Gastrocnemius medialis (tissue), 4 donors: ENCODE data around the gene DFFA. TPM values are rescaled to one million over a fixed set of nuclear protein-coding genes. Genes with fewer than 3 reads are reported as not detected.

Source experiments
- ATAC-seq, 2 donors: fragments of 150-250 bp; one replicate each; pipeline ENCODE4 v1.9.1; 2016
- DNase-seq, 2 donors: peaks; one replicate each; pipeline ENCODE4 v3.0.0-alpha.2; 2019
- H3K27ac ChIP-seq, 4 donors: fragments of 200-600 bp; sonication (generic); 1 replicate in 1 of 4; 2 replicates in 3 of 4; pipeline ENCODE4 v1.5.1; 2016 to 2018; ENCODE audit warnings: mild to moderate bottlenecking in 2 of 4, moderate library complexity in 1 of 4
- H3K27me3 ChIP-seq, 3 donors: fragments of 200-600 bp; sonication (generic) in 2 of 3; 1 replicate in 1 of 3; 2 replicates in 2 of 3; pipeline versions ENCODE4 v1.5.1 to v1.6.0; 2016 to 2019; ENCODE audit warnings: mild to moderate bottlenecking in 1 of 3, moderate library complexity in 1 of 3
- H3K36me3 ChIP-seq, 2 donors: fragments of 200-600 bp; sonication (generic) in 1 of 2; one replicate each; pipeline ENCODE4 v1.5.1; 2017 to 2018
- H3K4me1 ChIP-seq, 2 donors: fragments of 200-600 bp; sonication (generic) in 1 of 2; one replicate each; pipeline ENCODE4 v1.5.1; 2016 to 2017; ENCODE audit warnings: mild to moderate bottlenecking in 2 of 2
- H3K4me3 ChIP-seq, 4 donors: fragments of 200-600 bp; sonication (generic) in 3 of 4; 1 replicate in 1 of 4; 2 replicates in 3 of 4; pipeline ENCODE4 v1.5.1; 2016 to 2019; ENCODE audit warnings: mild to moderate bottlenecking in 2 of 4
- H3K9me3 ChIP-seq, 3 donors: fragments of 200-600 bp; sonication (generic) in 2 of 3; 1 replicate in 1 of 3; 2 replicates in 2 of 3; pipeline ENCODE4 v1.5.1; 2016 to 2019
- CTCF ChIP-seq, 5 experiments: fragments of 450-650 bp in 3 of 5; fragments of 200-600 bp in 2 of 5; sonication (generic) in 2 of 5; IDR thresholded peaks in 4 of 5; conservative IDR thresholded peaks in 1 of 5; 1 replicate in 4 of 5; 2 replicates in 1 of 5; pipeline ENCODE4 v1.5.1; 2016 to 2019; ENCODE audit warnings: antibody characterized with exemption in 5 of 5, mild to moderate bottlenecking in 3 of 5, moderate library complexity in 3 of 5
- POLR2A ChIP-seq, 2 donors: fragments of 450-650 bp; IDR thresholded peaks; one replicate each; pipeline ENCODE4 v1.6.1; 2017; ENCODE audit warnings: antibody characterized with exemption in 2 of 2, mild to moderate bottlenecking in 2 of 2, moderate library complexity in 2 of 2
- in situ Hi-C, 4 donors: fragments of 200-750 bp; cut with MboI; loops; one replicate each; pipeline versions ENCODE4 v1.15.0 to v1.8.0; 2017; ENCODE audit warnings: low sequenced_read_pairs in 4 of 4
- intact Hi-C: fragments of 100-400 bp; cut with DNase I; formaldehyde crosslinking; loops from one replicate; pipeline ENCODE4 v1.15.1; 2023; ENCODE audit warnings: low total_unique reads
- total RNA-seq, 4 donors: library from RNA; depleted of rRNA; stranded (reverse); fragments of >200 nt; gene quantifications; one replicate each; pipeline versions ENCODE4 v1.1.0 to v1.2.3, GENCODE V29; 2016

DFFA gene
- total RNA-seq, 4 donors from 2014 or later: 13.8 to 15.6 (median 14.5) TPM

DNA sequence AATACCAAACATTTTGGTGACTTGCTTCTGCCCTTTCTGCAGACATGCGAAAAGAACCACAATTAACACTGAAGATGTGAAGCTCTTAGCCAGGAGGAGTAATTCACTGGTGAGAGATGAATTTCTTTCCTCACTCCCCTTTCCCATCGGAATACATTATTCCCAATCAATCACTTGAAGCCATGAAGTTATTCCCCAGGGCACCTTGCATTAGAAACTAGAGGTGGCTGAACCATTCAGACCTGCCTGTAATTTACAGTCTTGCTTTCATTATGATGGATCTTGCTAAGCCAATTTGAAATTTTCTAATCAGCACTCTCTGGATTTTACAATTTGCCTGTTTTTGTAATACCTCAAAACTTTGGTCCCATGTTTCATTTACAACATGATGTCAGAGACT, 32.0 kb downstream of the DFFA start:
- intact Hi-C loops (no loop called here), in situ Hi-C loops (loop anchor here in 1 of 4 donors (25.0 kb wide), 1 partner anchor 803 kb away; no protein-coding TSS in a partner anchor)
- Histone ChIP-seq H3K36me3 (no peaks in the 10 kb centered on the region), H3K27ac (no peak overlapping the region), H3K4me1 (no peaks in the 10 kb centered on the region), H3K9me3 (no peaks in the 10 kb centered on the region), H3K27me3 (no peaks in the 10 kb centered on the region), H3K4me3 (no peak overlapping the region)
- DNase-seq (no peak), ATAC-seq (no peak)
- no peak for TF ChIP-seq POLR2A (IDR thresholded peaks at IDR 0.05)
- no peak for TF ChIP-seq CTCF (IDR thresholded peaks at IDR 0.05 in 4 of 5, conservative IDR thresholded peaks at IDR 0.05 in 1 of 5)

GRCh38 chr1:10438677-10439163, 33.6 kb downstream of the DFFA start:
- intact Hi-C loops (no loop called here), in situ Hi-C loops (loop anchor here in 1 of 4 donors (25.0 kb wide), 1 partner anchor 801 kb away; no protein-coding TSS in a partner anchor)
- no peaks in the 10 kb centered on the region for H3K4me1 ChIP-seq
- no peaks in the 10 kb centered on the region for H3K27me3 ChIP-seq
- no peaks in the 10 kb centered on the region for H3K36me3 ChIP-seq
- ATAC-seq (no peak), DNase-seq (no peak)
- H3K9me3 ChIP-seq: no peaks in the 10 kb centered on the region
- TF ChIP-seq POLR2A (IDR thresholded peaks at IDR 0.05): no peak
- no peak for TF ChIP-seq CTCF (IDR thresholded peaks at IDR 0.05 in 4 of 5, conservative IDR thresholded peaks at IDR 0.05 in 1 of 5)
- H3K27ac ChIP-seq: no peak overlapping the region
- no peak overlapping the region for H3K4me3 ChIP-seq

- no peak overlapping the region for H3K27ac ChIP-seq
- intact Hi-C loops: no loop called here
- no peak overlapping the region for H3K4me3 ChIP-seq
- in situ Hi-C loops: loop anchor here in 1 of 4 donors (25.0 kb wide), 1 partner anchor 800 kb away; no protein-coding TSS in a partner anchor
- TF ChIP-seq POLR2A (IDR thresholded peaks at IDR 0.05) (no peak), CTCF (IDR thresholded peaks at IDR 0.05 in 4 of 5, conservative IDR thresholded peaks at IDR 0.05 in 1 of 5) (no peak)
- no peaks in the 10 kb centered on the region for H3K36me3 ChIP-seq
- no peaks in the 10 kb centered on the region for H3K27me3 ChIP-seq
- no peaks in the 10 kb centered on the region for H3K4me1 ChIP-seq
- H3K9me3 ChIP-seq: no peaks in the 10 kb centered on the region
- no peak for ATAC-seq
- DNase-seq: no peak
Observed at GRCh38 chr1:10437052-10437451, 35.3 kb downstream of the DFFA start.

DNA sequence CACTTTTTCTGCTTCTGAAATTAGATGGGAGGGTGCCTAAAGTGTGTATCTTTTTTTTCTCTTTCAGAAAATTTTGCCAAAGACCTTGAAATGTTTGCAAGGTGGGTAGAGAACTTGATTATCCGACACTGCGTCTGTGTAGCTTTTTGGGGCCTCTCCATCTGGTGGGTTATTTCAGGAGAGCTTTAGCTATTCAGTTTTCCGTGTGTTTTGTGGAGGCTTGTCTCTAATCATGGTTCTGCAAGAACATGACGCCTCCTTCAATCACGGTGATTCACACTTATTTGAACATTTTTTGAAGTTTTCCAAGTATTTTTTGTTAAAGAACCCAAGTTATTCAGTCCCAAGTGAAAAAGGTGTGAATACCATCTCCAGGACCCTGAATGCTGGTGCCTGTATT, 37.7 kb downstream of the DFFA start:
- TF ChIP-seq CTCF (IDR thresholded peaks at IDR 0.05 in 4 of 5, conservative IDR thresholded peaks at IDR 0.05 in 1 of 5): no peak
- TF ChIP-seq POLR2A (IDR thresholded peaks at IDR 0.05): no peak
- H3K4me3 ChIP-seq: no peak overlapping the region
- no peaks in the 10 kb centered on the region for H3K36me3 ChIP-seq
- no peaks in the 10 kb centered on the region for H3K27me3 ChIP-seq
- no peaks in the 10 kb centered on the region for H3K9me3 ChIP-seq
- peaks cover 8 to 13% of the 10 kb centered on the region in 2 donors for H3K4me1 ChIP-seq
- ATAC-seq (no peak), DNase-seq (no peak)
- H3K27ac ChIP-seq: no peak overlapping the region
- in situ Hi-C loops: loop anchor here in 1 of 4 donors (25.0 kb wide), 1 partner anchor 797 kb away; no protein-coding TSS in a partner anchor
- intact Hi-C loops: no loop called here

- Histone ChIP-seq H3K4me3 (no peak overlapping the region), H3K27ac (no peak overlapping the region), H3K27me3 (no peaks in the 10 kb centered on the region), H3K36me3 (no peaks in the 10 kb centered on the region), H3K9me3 (no peaks in the 10 kb centered on the region), H3K4me1 (peaks cover 8 to 14% of the 10 kb centered on the region in 2 donors)
- intact Hi-C loops: no loop called here
- ATAC-seq (no peak), DNase-seq (no peak)
- no peak for TF ChIP-seq POLR2A (IDR thresholded peaks at IDR 0.05)
- no peak for TF ChIP-seq CTCF (IDR thresholded peaks at IDR 0.05 in 4 of 5, conservative IDR thresholded peaks at IDR 0.05 in 1 of 5)
- in situ Hi-C loops: loop anchor here in 1 of 4 donors (25.0 kb wide), 1 partner anchor 796 kb away; no protein-coding TSS in a partner anchor
Observed at GRCh38 chr1:10433790-10434189, 38.5 kb downstream of the DFFA start.
